ACHN (cell line): ENCODE data around the gene MBTPS1.

Experiments
- DNase-seq: peaks from one replicate; pipeline ENCODE4 v3.0.0-alpha.2; 2015
- in situ Hi-C: cut with HindIII; loops from 2 replicates; pipeline ENCODE4 v1.10.0; 2017; ENCODE audit warnings: low sequenced_read_pairs, low pct_ligation_motif_present, low pct_unique_long_range_greater_than_20kb

The MBTPS1 gene

DNA sequence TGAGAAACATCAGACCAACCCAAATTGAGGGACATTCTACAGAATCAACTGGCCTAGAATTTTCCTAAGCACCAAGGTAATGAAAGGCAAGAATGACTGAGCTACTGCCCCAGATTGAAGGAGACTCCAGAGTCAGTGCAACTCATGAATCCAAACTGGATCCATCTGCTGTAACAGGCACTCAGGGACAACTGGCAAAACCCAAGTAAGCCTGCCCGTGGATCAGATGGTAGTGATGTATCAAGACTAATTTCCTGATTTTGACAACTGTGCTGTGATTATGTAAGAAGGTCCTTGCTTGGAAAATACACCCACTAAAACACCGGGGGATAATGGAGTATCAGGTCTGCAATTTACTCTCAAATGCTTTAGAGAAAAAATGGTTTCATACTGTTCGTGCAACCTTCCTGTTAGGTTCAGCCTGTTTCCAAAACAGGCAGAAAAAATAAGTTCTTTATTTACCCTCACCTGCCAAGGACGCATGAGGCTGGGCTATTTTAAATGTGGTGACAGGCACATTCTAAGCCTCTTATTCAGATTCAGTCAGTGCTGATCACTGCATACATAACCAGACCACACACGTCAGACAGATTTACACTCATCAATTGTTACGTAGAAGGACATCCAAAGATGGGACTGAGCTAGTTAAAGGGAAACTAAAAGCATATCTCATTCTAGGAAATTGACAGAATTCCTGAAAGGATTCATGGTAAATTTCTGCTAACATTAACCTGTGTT lies 7.0 kb downstream of the MBTPS1 start:
- in situ Hi-C loops = no loop called here
- no peak for DNase-seq

DNA sequence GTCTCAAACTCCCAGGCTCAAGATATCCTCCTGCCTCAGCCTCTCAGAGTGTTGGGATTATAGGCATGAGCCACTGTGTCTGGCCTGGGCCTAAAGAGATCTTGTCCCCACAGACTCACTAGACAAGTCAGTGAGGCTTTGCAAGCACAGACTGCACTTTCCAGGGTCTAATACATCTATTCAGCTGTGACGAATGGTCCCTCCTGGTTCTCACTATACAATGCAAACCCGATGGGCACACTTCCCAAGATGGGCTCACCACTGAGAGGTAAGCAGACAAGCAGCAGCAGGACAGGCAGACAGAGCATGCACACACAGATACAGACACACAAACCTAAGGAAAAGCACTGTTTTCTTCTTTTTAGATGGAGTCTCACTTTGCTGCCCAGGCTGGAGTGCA lies 8.8 kb downstream of the MBTPS1 start:
- DNase-seq = no peak
- in situ Hi-C loops = no loop called here

GRCh38 chr16:84105948-84106740 lies 10.6 kb downstream of the MBTPS1 start:
- in situ Hi-C loops = no loop called here
- no peak for DNase-seq

GRCh38 chr16:84105301-84105815 lies 11.4 kb downstream of the MBTPS1 start:
- no peak for DNase-seq
- in situ Hi-C loops = no loop called here

GRCh38 chr16:84104231-84104630 lies 12.5 kb downstream of the MBTPS1 start:
- no peak for DNase-seq
- in situ Hi-C loops = no loop called here

DNA sequence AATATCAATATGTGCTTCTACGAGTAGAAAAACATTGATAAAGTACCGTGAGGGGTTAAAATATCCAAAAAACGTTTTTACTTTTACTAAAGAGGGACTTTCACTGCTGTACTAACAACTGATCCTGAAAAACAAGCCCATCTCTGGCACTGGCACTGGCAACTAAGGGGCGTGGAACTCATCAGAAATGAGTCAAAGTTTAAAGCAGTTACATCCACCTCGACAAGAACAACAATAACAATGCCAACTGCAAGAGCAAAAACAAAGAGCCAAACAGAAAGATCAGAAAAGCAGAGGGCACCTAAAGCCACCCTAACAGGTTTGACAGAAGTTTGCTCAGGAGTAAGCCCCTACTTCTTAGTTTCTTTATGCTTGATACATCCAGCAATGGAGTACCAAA lies 13.1 kb downstream of the MBTPS1 start:
- no peak for DNase-seq
- in situ Hi-C loops = no loop called here

GRCh38 chr16:84098939-84099338 lies 17.8 kb downstream of the MBTPS1 start:
- no peak for DNase-seq
- in situ Hi-C loops = no loop called here

DNA sequence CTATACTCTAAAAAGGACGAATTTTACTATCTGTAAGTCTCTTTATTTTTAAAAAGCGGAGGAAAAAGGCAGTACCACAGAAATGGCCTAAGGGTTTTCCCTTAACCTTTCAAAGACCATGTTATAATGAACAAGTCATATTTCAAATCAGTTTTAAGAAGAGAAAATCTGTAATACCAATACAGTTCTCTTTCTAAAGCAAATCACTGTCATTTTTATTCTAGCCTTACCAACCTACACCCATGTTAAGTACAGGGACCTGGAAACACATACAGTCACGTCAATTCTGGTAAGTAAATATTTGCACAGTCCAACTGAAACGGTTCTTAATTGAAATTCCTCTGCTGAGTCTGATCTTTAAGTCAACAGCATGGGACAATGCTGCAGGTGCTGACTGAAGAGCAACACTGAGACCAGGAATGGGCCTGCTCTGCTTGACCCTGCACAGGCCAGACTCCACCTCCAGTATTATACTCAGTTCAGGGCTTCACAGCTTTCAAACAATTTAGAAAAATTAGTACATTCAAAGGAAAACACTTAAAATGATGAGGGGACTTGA lies 20.2 kb downstream of the MBTPS1 start:
- DNase-seq = no peak
- in situ Hi-C loops = no loop called here

GRCh38 chr16:84095466-84095865 lies 21.3 kb downstream of the MBTPS1 start:
- no peak for DNase-seq
- in situ Hi-C loops = no loop called here

- DNase-seq = no peak
- in situ Hi-C loops = no loop called here
Observed at GRCh38 chr16:84093879-84094270, 22.9 kb downstream of the MBTPS1 start.

DNA sequence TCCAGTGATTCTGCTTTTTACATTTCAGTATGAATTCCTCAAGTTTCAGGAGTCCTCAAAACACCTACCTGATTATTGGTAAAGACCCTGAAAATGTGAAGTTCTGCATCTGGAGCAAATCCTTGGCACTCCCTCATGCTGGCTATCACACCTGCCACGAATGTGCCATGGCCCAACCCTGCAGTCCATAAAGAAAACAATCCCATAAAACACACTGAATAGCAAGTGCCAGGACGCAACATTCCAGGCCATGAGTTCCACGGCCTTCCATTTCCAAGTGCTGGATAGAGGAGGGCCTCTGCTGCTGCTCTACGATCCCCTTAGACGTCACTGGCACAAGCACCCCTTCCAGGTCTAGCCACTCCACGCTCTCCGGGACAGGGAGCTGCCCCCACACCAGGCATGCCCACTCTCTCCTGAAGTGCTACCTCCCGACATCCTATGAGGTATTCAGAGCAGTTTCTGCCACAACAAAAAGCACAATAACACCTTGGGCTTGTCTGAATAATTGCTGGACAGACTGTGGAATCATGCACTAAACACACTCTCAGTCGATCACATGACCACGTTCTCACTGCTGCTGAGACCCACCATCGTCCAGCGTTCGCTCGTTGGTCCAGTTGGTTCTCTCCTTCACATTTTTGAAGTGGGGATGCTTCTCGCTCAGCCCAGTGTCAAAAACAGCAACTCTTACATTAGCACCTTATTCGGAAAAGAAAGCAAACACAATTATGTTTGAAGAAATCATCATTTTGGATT lies 23.4 kb downstream of the MBTPS1 start:
- in situ Hi-C loops = no loop called here
- DNase-seq = no peak

GRCh38 chr16:84091460-84091859 lies 25.3 kb downstream of the MBTPS1 start:
- no peak for DNase-seq
- in situ Hi-C loops = no loop called here

DNA sequence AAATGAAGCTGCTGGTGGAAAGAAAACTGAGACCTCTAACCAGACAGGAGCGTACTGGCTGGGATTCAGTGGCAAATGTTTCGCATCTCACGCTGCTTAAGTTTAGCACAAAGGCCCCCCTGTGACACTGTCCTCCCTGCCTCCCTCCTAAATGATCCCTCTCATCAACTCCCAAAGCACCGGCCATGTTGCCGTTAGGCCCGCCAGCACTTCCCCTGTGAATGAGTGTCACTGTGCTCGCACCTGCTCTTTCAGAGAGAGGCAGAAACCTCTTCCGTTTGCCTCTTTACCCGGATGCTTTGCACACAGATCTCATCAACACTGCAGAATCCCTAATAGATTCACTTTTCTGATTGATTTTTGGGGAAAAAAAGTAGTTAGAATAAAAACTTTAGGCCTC lies 26.5 kb downstream of the MBTPS1 start:
- no peak for DNase-seq
- in situ Hi-C loops = no loop called here

- DNase-seq = no peak
Observed at GRCh38 chr16:84088695-84089395, 27.9 kb downstream of the MBTPS1 start.

DNA sequence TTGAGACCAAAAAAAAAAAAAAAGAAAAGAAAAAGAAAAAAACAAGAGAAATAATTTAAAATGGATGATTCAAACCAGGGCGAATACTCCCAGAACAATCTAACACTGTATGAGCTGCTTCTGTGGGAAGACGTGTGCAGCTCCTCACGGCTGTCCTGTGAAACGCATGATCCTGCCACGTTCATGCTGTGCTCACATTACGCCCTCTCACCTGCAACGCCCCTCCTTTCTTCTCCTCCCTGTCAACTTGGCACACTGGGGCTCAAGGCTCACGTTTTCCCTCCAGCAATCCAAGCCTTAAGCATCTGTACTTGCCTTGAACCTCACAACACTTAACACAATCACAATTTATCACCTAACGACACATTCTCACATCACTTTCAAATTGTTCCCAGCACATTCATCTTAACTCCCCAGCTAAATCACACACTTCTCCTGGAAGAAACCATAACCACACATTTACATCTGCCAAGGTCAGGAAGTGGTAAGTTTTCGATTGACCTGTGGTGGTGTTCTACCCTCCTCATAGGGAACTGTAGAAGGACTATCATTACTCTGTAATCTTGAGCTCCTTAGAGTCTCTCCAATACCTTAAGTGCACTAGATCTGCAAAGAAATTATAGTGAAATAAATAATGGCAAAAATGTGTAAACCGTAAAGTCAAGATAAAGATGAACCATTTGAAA lies 29.1 kb downstream of the MBTPS1 start:
- no peak for DNase-seq
- in situ Hi-C loops = no loop called here

More at GRCh38 chr16:84088695-84089395, 27.9 kb downstream of the MBTPS1 start:
- in situ Hi-C loops = no loop called here

DNA sequence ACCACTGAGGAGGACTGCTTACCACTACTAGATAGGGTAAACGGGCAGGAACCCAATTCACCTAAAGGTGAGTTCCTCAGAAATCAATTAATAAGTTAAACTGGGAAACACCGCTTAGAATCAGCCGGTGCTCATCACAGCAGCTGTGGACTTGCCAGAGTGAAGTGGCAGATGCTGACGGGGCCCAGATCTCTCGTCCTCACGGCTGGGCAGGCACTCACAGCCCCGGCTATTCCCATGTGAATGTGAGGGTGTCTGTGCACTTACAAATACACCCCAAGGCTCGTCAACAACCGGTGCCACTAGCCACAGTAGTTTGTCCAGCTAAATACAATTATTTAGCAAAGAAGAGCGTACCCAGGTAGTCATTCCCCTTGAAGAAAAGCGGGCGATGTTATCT lies 29.7 kb downstream of the MBTPS1 start:
- no peak for DNase-seq
- in situ Hi-C loops = no loop called here

DNA sequence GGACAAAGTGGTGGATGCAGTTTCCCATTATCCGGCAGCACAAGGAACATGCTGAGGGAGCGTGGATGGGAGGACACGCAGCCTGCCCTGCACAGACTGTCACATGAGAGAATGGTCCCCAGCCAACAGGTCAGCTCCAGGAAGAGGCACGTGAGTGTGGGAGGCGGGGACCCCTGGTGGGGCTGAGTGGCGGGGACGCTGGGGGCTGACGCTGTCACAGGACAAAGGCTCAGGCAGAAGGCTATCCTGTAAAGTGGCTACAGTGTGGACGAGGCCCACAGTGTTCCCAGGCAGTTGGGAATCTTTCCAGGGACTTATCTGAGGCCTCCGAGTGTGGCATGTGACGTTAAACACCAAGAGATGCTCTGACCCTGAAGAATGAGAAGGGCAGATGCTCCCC lies 30.4 kb downstream of the MBTPS1 start:
- DNase-seq = no peak
- in situ Hi-C loops = no loop called here

- in situ Hi-C loops = no loop called here
- DNase-seq = no peak
Observed at GRCh38 chr16:84085773-84086172, 31.0 kb downstream of the MBTPS1 start.
